MM.1S (cell line): ENCODE measurements around the gene TMEM33.
"Not testable (repeated sequence)": the region's sequence is repeated elsewhere in the genome, so short reads cannot be mapped to it uniquely, and the experiment has no call there.

Experiments used
- DNase-seq: peaks from one replicate; pipeline ENCODE4 v3.0.0-alpha.2; 2015
- H2AFZ ChIP-seq: fragments of 300-600 bp; sonication (generic); 2 replicates; pipeline ENCODE4 v1.6.0; 2016; ENCODE audit warnings: antibody characterized with exemption, low read length
- H3F3A ChIP-seq: fragments of 300-600 bp; sonication (generic); 2 replicates; pipeline ENCODE4 v1.6.1; 2016; ENCODE audit warnings: mild to moderate bottlenecking, antibody characterized with exemption, low read length, moderate library complexity, mixed read lengths; ENCODE audit not compliant: insufficient read depth
- H3K27ac ChIP-seq: fragments of 300-600 bp; sonication (generic); 2 replicates; pipeline ENCODE4 v1.5.1; 2016; ENCODE audit warnings: mild to moderate bottlenecking, low read length
- H3K27me3 ChIP-seq: fragments of 300-600 bp; sonication (generic); replicated peaks from 2 replicates; pipeline ENCODE4 v1.6.0; 2016; ENCODE audit warnings: low read length; ENCODE audit not compliant: insufficient read depth
- H3K36me3 ChIP-seq: fragments of 300-600 bp; sonication (generic); replicated peaks from 2 replicates; pipeline ENCODE4 v1.6.1; 2016; ENCODE audit warnings: mild to moderate bottlenecking, low read length, mixed read lengths; ENCODE audit not compliant: insufficient read depth
- H3K4me1 ChIP-seq: fragments of 300-600 bp; sonication (generic); 2 replicates; pipeline ENCODE4 v1.6.1; 2016; ENCODE audit warnings: low read length, mixed read lengths
- H3K4me2 ChIP-seq: fragments of 300-600 bp; sonication (generic); 2 replicates; pipeline ENCODE4 v1.6.0; 2016; ENCODE audit warnings: low read depth, low read length
- H3K4me3 ChIP-seq: fragments of 300-600 bp; sonication (generic); 2 replicates; pipeline ENCODE4 v1.5.1; 2016; ENCODE audit warnings: low read length, mixed read lengths
- H3K79me2 ChIP-seq: fragments of 300-600 bp; sonication (generic); 2 replicates; pipeline ENCODE4 v1.6.1; 2016; ENCODE audit warnings: mixed run types, low read length, mixed read lengths
- H3K9ac ChIP-seq: fragments of 300-600 bp; sonication (generic); 2 replicates; pipeline ENCODE4 v1.6.1; 2016; ENCODE audit warnings: low read length, mixed read lengths
- H3K9me2 ChIP-seq: fragments of 300-600 bp; sonication (generic); replicated peaks from 2 replicates; pipeline ENCODE4 v1.6.1; 2016; ENCODE audit warnings: mild to moderate bottlenecking, low read length, mixed read lengths; ENCODE audit not compliant: insufficient read depth
- H3K9me3 ChIP-seq: fragments of 300-600 bp; sonication (generic); replicated peaks from 2 replicates; pipeline ENCODE4 v1.6.1; 2016; ENCODE audit warnings: mild to moderate bottlenecking, low read length, mixed read lengths; ENCODE audit not compliant: insufficient read depth
- H4K20me1 ChIP-seq: fragments of 300-600 bp; sonication (generic); 2 replicates; pipeline ENCODE4 v1.6.1; 2016; ENCODE audit warnings: mild to moderate bottlenecking, low read length, moderate library complexity, mixed read lengths; ENCODE audit not compliant: insufficient read depth
- EZH2 ChIP-seq: fragments of 300-600 bp; sonication (generic); optimal IDR thresholded peaks from 2 replicates; pipeline ENCODE3; 2017; ENCODE audit warnings: low read depth, mild to moderate bottlenecking, antibody characterized with exemption, low read length, mixed read lengths
- EZH2phosphoT487 ChIP-seq: fragments of 300-600 bp; sonication (generic); IDR thresholded peaks from 2 replicates; pipeline ENCODE4 v1.6.1; 2018; ENCODE audit warnings: antibody characterized with exemption, low read length
- TF ChIP-seq, protein P1 (sequence below): fragments of 300-600 bp; sonication (generic); IDR thresholded peaks from 2 replicates; pipeline ENCODE4 v1.5.1; 2016; ENCODE audit warnings: antibody characterized with exemption, low read length, mixed read lengths

The TMEM33 gene

GRCh38 chr4:41913509-41913908, 21.7 kb upstream of the TMEM33 start:
- no peak overlapping the region for H2AFZ ChIP-seq
- H3K36me3 ChIP-seq, result no peaks in the 10 kb centered on the region
- H3K4me2 ChIP-seq, result no peak overlapping the region
- H3K27ac ChIP-seq, result no peak overlapping the region
- H3K4me3 ChIP-seq, result no peak overlapping the region
- H3K79me2 ChIP-seq, result no peaks in the 10 kb centered on the region
- TF ChIP-seq, protein P1, sequence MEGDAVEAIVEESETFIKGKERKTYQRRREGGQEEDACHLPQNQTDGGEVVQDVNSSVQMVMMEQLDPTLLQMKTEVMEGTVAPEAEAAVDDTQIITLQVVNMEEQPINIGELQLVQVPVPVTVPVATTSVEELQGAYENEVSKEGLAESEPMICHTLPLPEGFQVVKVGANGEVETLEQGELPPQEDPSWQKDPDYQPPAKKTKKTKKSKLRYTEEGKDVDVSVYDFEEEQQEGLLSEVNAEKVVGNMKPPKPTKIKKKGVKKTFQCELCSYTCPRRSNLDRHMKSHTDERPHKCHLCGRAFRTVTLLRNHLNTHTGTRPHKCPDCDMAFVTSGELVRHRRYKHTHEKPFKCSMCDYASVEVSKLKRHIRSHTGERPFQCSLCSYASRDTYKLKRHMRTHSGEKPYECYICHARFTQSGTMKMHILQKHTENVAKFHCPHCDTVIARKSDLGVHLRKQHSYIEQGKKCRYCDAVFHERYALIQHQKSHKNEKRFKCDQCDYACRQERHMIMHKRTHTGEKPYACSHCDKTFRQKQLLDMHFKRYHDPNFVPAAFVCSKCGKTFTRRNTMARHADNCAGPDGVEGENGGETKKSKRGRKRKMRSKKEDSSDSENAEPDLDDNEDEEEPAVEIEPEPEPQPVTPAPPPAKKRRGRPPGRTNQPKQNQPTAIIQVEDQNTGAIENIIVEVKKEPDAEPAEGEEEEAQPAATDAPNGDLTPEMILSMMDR, result no peak
- TF ChIP-seq EZH2phosphoT487 (no peak), EZH2 (no peak)
- H3K4me1 ChIP-seq, result no peaks in the 10 kb centered on the region
- H4K20me1 ChIP-seq, result no peaks in the 10 kb centered on the region
- no peaks in the 10 kb centered on the region for H3K9me2 ChIP-seq
- H3K9me3 ChIP-seq, result no peaks in the 10 kb centered on the region
- H3F3A ChIP-seq, result no peaks in the 10 kb centered on the region
- H3K27me3 ChIP-seq, result no peaks in the 10 kb centered on the region
- no peak for DNase-seq
- no peak overlapping the region for H3K9ac ChIP-seq

GRCh38 chr4:41918278-41918677, 17.0 kb upstream of the TMEM33 start:
- H3K4me3 ChIP-seq, result no peak overlapping the region
- no peak overlapping the region for H3K9ac ChIP-seq
- H3F3A ChIP-seq, result no peaks in the 10 kb centered on the region
- no peaks in the 10 kb centered on the region for H3K36me3 ChIP-seq
- H3K27ac ChIP-seq, result no peak overlapping the region
- no peaks in the 10 kb centered on the region for H3K9me2 ChIP-seq
- H3K9me3 ChIP-seq, result no peaks in the 10 kb centered on the region
- H3K4me2 ChIP-seq, result no peak overlapping the region
- DNase-seq, result no peak
- H3K27me3 ChIP-seq, result no peaks in the 10 kb centered on the region
- no peaks in the 10 kb centered on the region for H3K4me1 ChIP-seq
- H2AFZ ChIP-seq, result no peak overlapping the region
- no peaks in the 10 kb centered on the region for H4K20me1 ChIP-seq
- TF ChIP-seq, protein P1, result no peak
- no peak for TF ChIP-seq EZH2
- TF ChIP-seq EZH2phosphoT487, result no peak
- no peaks in the 10 kb centered on the region for H3K79me2 ChIP-seq

DNA sequence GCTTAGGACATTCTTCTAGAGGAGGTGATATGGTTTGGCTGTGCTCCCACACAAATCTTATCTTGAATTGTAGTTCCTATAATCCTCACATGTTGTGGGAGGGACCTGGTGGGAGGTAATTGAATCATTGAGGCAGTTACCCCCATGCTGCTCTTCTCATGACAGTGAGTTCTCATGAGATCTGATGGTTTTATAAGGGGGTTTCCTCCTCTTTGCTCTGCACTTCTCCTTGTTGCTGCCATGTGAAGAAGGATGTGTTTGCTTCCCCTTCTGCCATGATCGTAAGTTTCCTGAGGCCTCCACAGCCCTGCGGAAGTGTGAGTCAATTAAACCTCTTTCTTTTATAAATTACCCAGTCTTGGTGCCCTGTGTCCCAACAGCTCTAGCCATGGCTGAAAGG, 14.8 kb upstream of the TMEM33 start:
- not testable (repeated sequence) for H3K79me2 ChIP-seq, H3K9me2 ChIP-seq, H3K9me3 ChIP-seq, H3K27ac ChIP-seq, H4K20me1 ChIP-seq, H2AFZ ChIP-seq, H3K9ac ChIP-seq, H3F3A ChIP-seq, H3K27me3 ChIP-seq, H3K4me2 ChIP-seq, DNase-seq, H3K4me1 ChIP-seq, H3K36me3 ChIP-seq, H3K4me3 ChIP-seq

DNA sequence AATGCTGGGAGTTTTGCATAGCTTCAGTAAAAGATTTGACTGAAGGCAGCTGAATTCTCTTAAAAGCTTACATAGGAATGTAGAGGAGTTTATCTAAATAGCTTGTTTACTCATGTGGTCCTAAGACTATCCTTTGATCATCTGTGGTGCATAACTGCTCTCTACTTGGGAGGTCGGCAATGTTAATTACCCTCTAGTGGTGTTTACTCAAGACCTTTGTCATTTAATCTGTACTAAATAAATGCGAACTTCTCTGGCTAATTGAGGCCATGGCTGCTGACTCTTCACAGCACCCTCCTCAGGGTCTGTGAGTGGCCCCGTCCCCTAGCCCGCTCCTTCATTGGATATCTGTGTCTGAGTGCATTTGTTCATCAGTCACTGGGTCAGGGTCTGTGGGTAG, 13.8 kb upstream of the TMEM33 start:
- Histone ChIP-seq H3K27ac (no peak overlapping the region), H3K9ac (no peak overlapping the region), H3F3A (no peaks in the 10 kb centered on the region), H2AFZ (no peak overlapping the region), H4K20me1 (no peaks in the 10 kb centered on the region), H3K36me3 (no peaks in the 10 kb centered on the region), H3K4me3 (no peak overlapping the region), H3K9me3 (no peaks in the 10 kb centered on the region), H3K4me1 (no peaks in the 10 kb centered on the region), H3K9me2 (no peaks in the 10 kb centered on the region), H3K27me3 (no peaks in the 10 kb centered on the region), H3K79me2 (no peaks in the 10 kb centered on the region), H3K4me2 (no peak overlapping the region)
- TF ChIP-seq EZH2, result no peak
- no peak for TF ChIP-seq EZH2phosphoT487
- TF ChIP-seq, protein P1, result no peak
- no peak for DNase-seq
